Activated CD4-positive, alpha-beta memory T cell treated with anti-CD3 and anti-CD28 coated beads, Interleukin-2, amount 10 ng/mL, durations not matched to agents 7 days and 5 days (primary cell): Measurements from ENCODE around the gene CACNA2D3. TPM values are rescaled to one million over a fixed set of nuclear protein-coding genes. Genes with fewer than 3 reads are reported as not detected.

Source experiments
- CTCF ChIA-PET: fragments of 350-600 bp; sonication (Branson Sonifier 250); formaldehyde crosslinking; loops from one replicate; lab custom pipeline; 2021; ENCODE audit warnings: antibody characterized with exemption, inconsistent platforms; lab: Charles Lee
- POLR2A ChIA-PET: fragments of 350-600 bp; sonication (Branson Sonifier 250); formaldehyde crosslinking; loops from one replicate; lab custom pipeline; 2021; ENCODE audit warnings: antibody characterized with exemption; lab: Charles Lee
- DNase-seq: peaks from one replicate; pipeline ENCODE4 v3.0.0-alpha.2; 2020
- H3K27ac Mint-ChIP-seq: one replicate; pipeline ENCODE4 v1.8.0; 2021; ENCODE audit warnings: mild to moderate bottlenecking, mixed read lengths
- H3K27me3 Mint-ChIP-seq: one replicate; pipeline ENCODE4 v1.8.0; 2021; ENCODE audit warnings: mixed read lengths
- H3K36me3 Mint-ChIP-seq: one replicate; pipeline ENCODE4 v1.8.0; 2021; ENCODE audit warnings: low read depth, mixed read lengths
- H3K4me1 Mint-ChIP-seq: one replicate; pipeline ENCODE4 v1.8.0; 2021; ENCODE audit warnings: mixed read lengths
- H3K4me3 Mint-ChIP-seq: one replicate; pipeline ENCODE4 v1.8.0; 2021; ENCODE audit warnings: mild to moderate bottlenecking, mixed read lengths
- H3K9me3 Mint-ChIP-seq: one replicate; pipeline ENCODE4 v1.8.0; 2021; ENCODE audit warnings: mixed read lengths
- total RNA-seq, 2 experiments: library from RNA; stranded (reverse); gene quantifications; one replicate each; pipeline ENCODE4 v1.2.3, GENCODE V29; 2021

The CACNA2D3 gene
- total RNA-seq, 2 experiments from 2014 or later, result not detected

DNA sequence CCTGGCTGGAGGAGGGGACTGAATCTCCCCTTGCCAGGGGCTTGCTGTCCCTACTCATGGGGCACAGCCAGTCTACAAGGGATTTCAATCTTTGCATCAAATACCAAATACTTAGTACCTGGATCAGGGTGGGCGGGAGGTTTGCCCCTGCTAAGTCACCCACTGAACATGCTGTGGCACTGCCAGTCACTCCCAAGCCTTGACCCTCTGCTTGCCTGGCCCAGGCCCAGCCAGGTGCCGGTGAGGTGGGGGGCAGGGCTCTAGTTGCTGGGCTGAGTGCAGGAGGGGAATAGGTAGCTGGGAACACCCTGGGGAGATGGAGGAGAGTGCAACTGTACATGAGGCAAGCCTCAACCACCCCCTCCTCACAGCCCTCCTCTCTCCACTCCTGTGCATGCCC lies 941.8 kb downstream of the CACNA2D3 start:
- no peaks in the 10 kb centered on the region for H3K4me1 Mint-ChIP-seq
- no peaks in the 10 kb centered on the region for H3K27me3 Mint-ChIP-seq
- DNase-seq, result no peak
- no peaks in the 10 kb centered on the region for H3K36me3 Mint-ChIP-seq
- H3K9me3 Mint-ChIP-seq, result peaks cover 4% of the 10 kb centered on the region
- H3K27ac Mint-ChIP-seq, result no peak overlapping the region
- CTCF ChIA-PET, result no interaction called here
- no peak overlapping the region for H3K4me3 Mint-ChIP-seq
- POLR2A ChIA-PET, result no interaction called here

DNA sequence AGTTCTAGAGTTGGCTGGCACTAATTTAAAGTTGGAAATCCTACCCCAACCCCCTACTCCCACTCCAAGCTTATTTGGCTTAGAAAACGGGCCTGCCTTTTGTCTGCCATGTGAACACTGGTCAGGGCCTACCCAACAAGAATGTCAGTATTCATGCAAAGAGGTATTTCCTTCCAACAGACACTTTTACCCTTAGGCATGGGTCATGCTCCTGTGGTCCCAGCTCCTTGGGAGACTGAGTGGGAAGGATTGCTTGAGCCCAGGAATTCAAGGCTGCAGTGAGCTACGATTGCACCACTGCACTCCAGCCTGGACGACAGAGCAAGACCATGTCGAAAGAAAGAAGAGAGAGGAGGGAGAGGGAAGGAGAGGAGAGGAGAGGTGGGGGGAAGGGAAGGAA lies 943.0 kb downstream of the CACNA2D3 start:
- CTCF ChIA-PET, result no interaction called here
- Mint-ChIP-seq H3K4me3 (no peak overlapping the region), H3K27me3 (no peaks in the 10 kb centered on the region), H3K36me3 (no peaks in the 10 kb centered on the region), H3K27ac (no peak overlapping the region), H3K9me3 (peaks cover 4% of the 10 kb centered on the region), H3K4me1 (no peaks in the 10 kb centered on the region)
- POLR2A ChIA-PET, result no interaction called here
- no peak for DNase-seq

GRCh38 chr3:55066551-55067047 lies 944.2 kb downstream of the CACNA2D3 start:
- no peaks in the 10 kb centered on the region for H3K36me3 Mint-ChIP-seq
- H3K9me3 Mint-ChIP-seq, result peaks cover 4% of the 10 kb centered on the region
- no peak for DNase-seq
- CTCF ChIA-PET, result interaction anchor here (0.6 kb wide), 1 partner anchor 643 kb away, joined by 3 read pairs; no protein-coding TSS in a partner anchor
- POLR2A ChIA-PET, result no interaction called here
- no peak overlapping the region for H3K27ac Mint-ChIP-seq
- H3K4me1 Mint-ChIP-seq, result no peaks in the 10 kb centered on the region
- H3K4me3 Mint-ChIP-seq, result no peak overlapping the region
- no peaks in the 10 kb centered on the region for H3K27me3 Mint-ChIP-seq

DNA sequence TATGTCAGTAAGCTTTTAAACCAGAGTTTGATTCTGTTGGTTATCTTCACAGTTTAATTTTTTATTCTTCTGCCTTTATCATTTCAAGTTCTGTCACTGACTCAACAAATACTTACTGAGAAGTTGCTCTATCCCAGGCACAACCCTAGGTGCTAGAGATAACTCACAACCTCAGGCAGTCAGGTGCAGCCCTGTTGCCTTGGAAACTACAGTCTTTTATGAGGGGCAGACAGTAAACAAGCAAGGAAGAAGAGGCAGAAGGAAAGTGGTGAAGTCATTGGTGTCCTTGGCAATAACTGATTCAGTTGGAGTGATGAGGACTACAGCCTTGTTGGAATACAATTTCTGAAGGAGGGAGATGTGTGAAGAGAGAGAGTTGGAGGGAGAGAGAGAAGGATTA lies 947.6 kb downstream of the CACNA2D3 start:
- no peaks in the 10 kb centered on the region for H3K36me3 Mint-ChIP-seq
- DNase-seq, result no peak
- CTCF ChIA-PET, result no interaction called here
- POLR2A ChIA-PET, result no interaction called here
- no peak overlapping the region for H3K4me3 Mint-ChIP-seq
- H3K4me1 Mint-ChIP-seq, result no peaks in the 10 kb centered on the region
- peaks cover 2% of the 10 kb centered on the region for H3K9me3 Mint-ChIP-seq
- H3K27me3 Mint-ChIP-seq, result no peaks in the 10 kb centered on the region
- H3K27ac Mint-ChIP-seq, result no peak overlapping the region

GRCh38 chr3:55074796-55075195 lies 952.4 kb downstream of the CACNA2D3 start:
- CTCF ChIA-PET, result no interaction called here
- H3K36me3 Mint-ChIP-seq, result no peaks in the 10 kb centered on the region
- no peak for DNase-seq
- POLR2A ChIA-PET, result no interaction called here
- peaks cover 9% of the 10 kb centered on the region for H3K9me3 Mint-ChIP-seq
- no peak overlapping the region for H3K4me3 Mint-ChIP-seq
- no peaks in the 10 kb centered on the region for H3K4me1 Mint-ChIP-seq
- H3K27ac Mint-ChIP-seq, result no peak overlapping the region
- no peaks in the 10 kb centered on the region for H3K27me3 Mint-ChIP-seq

DNA sequence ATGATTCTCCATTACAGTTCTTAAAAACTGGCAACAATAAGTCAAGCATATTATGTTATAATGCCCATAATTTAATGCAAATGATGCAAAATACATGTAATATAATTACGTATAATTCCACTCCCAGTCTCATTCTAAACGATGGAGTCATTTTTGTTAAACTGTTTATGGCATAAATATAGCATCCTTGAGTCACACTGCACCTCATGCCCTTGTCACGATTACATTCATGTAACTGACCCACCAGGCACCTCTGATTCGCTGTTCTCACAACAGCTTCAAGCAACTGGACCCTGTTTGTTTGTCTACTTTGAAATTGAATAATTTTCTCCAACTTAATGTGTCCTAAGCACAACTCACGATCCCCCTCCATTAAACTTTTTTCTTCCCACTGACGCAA lies 953.5 kb downstream of the CACNA2D3 start:
- Mint-ChIP-seq H3K27me3 (no peaks in the 10 kb centered on the region), H3K9me3 (peaks cover 6% of the 10 kb centered on the region), H3K4me3 (no peak overlapping the region), H3K27ac (no peak overlapping the region), H3K4me1 (no peaks in the 10 kb centered on the region), H3K36me3 (no peaks in the 10 kb centered on the region)
- POLR2A ChIA-PET, result no interaction called here
- CTCF ChIA-PET, result no interaction called here
- no peak for DNase-seq

DNA sequence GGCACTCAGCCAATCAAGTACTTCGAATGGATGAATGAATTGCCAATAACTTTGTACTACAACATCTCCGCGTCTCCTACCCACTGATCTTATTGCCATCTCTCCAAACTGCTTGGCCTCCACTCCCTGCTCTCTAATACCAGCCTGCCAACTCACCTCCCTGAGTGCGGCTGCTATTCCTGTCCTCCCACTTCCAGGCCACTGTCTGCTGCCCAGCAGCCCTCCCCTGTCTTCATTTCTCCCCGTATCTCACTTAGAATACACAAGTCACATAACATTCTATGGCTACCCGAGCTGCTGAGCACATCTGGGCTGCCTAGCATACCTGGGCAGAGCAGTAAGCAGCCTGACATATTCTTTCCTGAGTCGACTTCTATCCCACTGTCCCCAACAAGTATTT lies 955.4 kb downstream of the CACNA2D3 start:
- Mint-ChIP-seq H3K36me3 (no peaks in the 10 kb centered on the region), H3K27me3 (no peaks in the 10 kb centered on the region), H3K4me3 (no peak overlapping the region), H3K27ac (no peak overlapping the region), H3K9me3 (peaks cover 6% of the 10 kb centered on the region), H3K4me1 (no peaks in the 10 kb centered on the region)
- no peak for DNase-seq
- POLR2A ChIA-PET, result no interaction called here
- CTCF ChIA-PET, result no interaction called here

- H3K4me1 Mint-ChIP-seq, result no peaks in the 10 kb centered on the region
- no peaks in the 10 kb centered on the region for H3K27me3 Mint-ChIP-seq
- no peak overlapping the region for H3K27ac Mint-ChIP-seq
- CTCF ChIA-PET, result no interaction called here
- H3K36me3 Mint-ChIP-seq, result no peaks in the 10 kb centered on the region
- DNase-seq, result no peak
- no peak overlapping the region for H3K4me3 Mint-ChIP-seq
- H3K9me3 Mint-ChIP-seq, result peaks cover 6% of the 10 kb centered on the region
- POLR2A ChIA-PET, result no interaction called here
Observed at GRCh38 chr3:55078876-55079275, 956.5 kb downstream of the CACNA2D3 start.

GRCh38 chr3:55085231-55085630 lies 962.9 kb downstream of the CACNA2D3 start:
- Mint-ChIP-seq H3K4me3 (no peak overlapping the region), H3K36me3 (no peaks in the 10 kb centered on the region), H3K4me1 (no peaks in the 10 kb centered on the region), H3K9me3 (peaks cover 2% of the 10 kb centered on the region), H3K27me3 (no peaks in the 10 kb centered on the region), H3K27ac (no peak overlapping the region)
- DNase-seq, result no peak
- CTCF ChIA-PET, result no interaction called here
- POLR2A ChIA-PET, result no interaction called here

GRCh38 chr3:55089211-55089610 lies 966.9 kb downstream of the CACNA2D3 start:
- Mint-ChIP-seq H3K27ac (no peak overlapping the region), H3K4me1 (no peaks in the 10 kb centered on the region), H3K27me3 (no peaks in the 10 kb centered on the region), H3K36me3 (no peaks in the 10 kb centered on the region), H3K9me3 (peaks cover 3% of the 10 kb centered on the region), H3K4me3 (no peak overlapping the region)
- DNase-seq, result no peak
- ChIA-PET CTCF (no interaction called here), POLR2A (no interaction called here)

GRCh38 chr3:55090291-55090690 lies 967.9 kb downstream of the CACNA2D3 start:
- no peak overlapping the region for H3K27ac Mint-ChIP-seq
- POLR2A ChIA-PET, result no interaction called here
- CTCF ChIA-PET, result no interaction called here
- peaks cover 3% of the 10 kb centered on the region for H3K9me3 Mint-ChIP-seq
- H3K4me1 Mint-ChIP-seq, result no peaks in the 10 kb centered on the region
- no peak for DNase-seq
- H3K4me3 Mint-ChIP-seq, result no peak overlapping the region
- no peaks in the 10 kb centered on the region for H3K27me3 Mint-ChIP-seq
- no peaks in the 10 kb centered on the region for H3K36me3 Mint-ChIP-seq

- ChIA-PET CTCF (no interaction called here), POLR2A (no interaction called here)
- H3K4me1 Mint-ChIP-seq, result no peaks in the 10 kb centered on the region
Observed at GRCh38 chr3:55090746-55091145, 968.4 kb downstream of the CACNA2D3 start.

DNA sequence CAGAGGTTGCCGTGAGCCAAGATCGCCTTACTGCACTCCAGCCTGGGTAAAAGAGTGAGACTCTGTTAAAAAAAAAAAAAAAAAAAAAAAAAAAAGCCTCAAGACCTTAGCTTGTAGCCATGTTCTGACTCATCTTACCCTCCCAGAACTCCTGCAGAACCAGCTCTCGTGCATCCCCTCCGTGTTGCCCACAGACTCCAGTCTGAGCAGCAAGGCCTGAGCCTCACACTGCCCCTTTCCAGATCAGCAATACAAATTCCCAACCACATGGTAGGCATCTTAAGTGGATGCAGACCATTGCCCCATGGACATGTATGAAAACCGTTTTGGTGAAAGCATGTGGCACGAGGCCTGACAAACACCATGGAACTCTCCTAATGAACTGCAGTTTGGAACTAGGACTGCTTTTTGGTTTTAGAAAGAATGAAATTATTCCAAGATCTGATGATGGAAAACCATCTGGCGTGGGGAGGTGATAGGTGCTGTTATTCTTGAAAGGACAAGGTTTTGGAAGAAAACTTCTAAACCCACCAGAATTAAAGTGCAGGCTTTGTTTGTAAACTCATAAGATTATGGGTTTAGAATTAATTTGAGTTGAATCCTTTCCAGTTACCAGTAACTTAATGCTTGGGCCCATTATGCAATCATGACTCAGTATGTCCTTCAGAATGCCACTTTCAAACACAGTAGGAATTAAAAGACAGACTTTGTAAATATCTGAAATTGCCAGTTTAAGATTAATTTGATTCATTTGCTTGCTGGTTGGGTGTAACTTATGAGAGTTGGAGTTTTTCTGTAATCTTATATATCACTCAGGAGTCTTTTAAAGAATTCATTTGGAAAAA lies 969.3 kb downstream of the CACNA2D3 start:
- ChIA-PET CTCF (interaction anchor here (0.6 kb wide), 1 partner anchor 147 kb away, joined by 3 read pairs; no protein-coding TSS in a partner anchor), POLR2A (no interaction called here)
- H3K4me3 Mint-ChIP-seq, result no peak overlapping the region
- no peaks in the 10 kb centered on the region for H3K4me1 Mint-ChIP-seq
- H3K9me3 Mint-ChIP-seq, result peaks cover 3% of the 10 kb centered on the region
- no peaks in the 10 kb centered on the region for H3K27me3 Mint-ChIP-seq
- H3K36me3 Mint-ChIP-seq, result no peaks in the 10 kb centered on the region
- no peak overlapping the region for H3K27ac Mint-ChIP-seq
- no peak for DNase-seq

More at GRCh38 chr3:55090746-55091145, 968.4 kb downstream of the CACNA2D3 start:
- H3K9me3 Mint-ChIP-seq, result peaks cover 3% of the 10 kb centered on the region
- H3K27me3 Mint-ChIP-seq, result no peaks in the 10 kb centered on the region
- no peak overlapping the region for H3K27ac Mint-ChIP-seq
- no peak for DNase-seq
- H3K36me3 Mint-ChIP-seq, result no peaks in the 10 kb centered on the region
- no peak overlapping the region for H3K4me3 Mint-ChIP-seq

DNA sequence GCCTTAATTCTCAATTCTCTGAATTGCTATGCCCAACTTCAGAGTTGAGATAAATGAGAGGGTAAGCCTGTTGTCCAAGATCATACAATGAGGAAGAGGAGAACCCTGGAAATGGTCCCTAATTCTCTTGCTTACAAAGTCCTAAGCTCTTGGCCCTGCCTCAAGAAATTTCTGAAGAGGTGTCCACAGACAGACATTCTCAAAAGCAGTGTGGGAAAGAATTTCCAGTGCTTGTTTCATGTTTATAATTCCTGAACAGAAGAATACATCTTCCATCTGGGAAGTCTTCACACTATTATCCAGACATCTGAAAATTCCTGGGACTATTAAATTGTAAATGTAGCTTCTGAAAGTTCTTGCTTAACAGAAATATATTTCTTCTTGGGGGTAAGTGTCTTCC lies 972.3 kb downstream of the CACNA2D3 start:
- H3K4me3 Mint-ChIP-seq, result no peak overlapping the region

More for the DNA sequence above, 972.3 kb downstream of the CACNA2D3 start:
- H3K27ac Mint-ChIP-seq, result no peak overlapping the region
- no peaks in the 10 kb centered on the region for H3K36me3 Mint-ChIP-seq
- POLR2A ChIA-PET, result no interaction called here
- CTCF ChIA-PET, result no interaction called here
- no peaks in the 10 kb centered on the region for H3K4me1 Mint-ChIP-seq
- no peak for DNase-seq
- H3K9me3 Mint-ChIP-seq, result peaks cover 8% of the 10 kb centered on the region
- H3K27me3 Mint-ChIP-seq, result no peaks in the 10 kb centered on the region
